ENCODE data around the gene LDB2. TPM values are rescaled to one million over a fixed set of nuclear protein-coding genes. Genes with fewer than 3 reads are reported as not detected.
"Not testable (repeated sequence)": the region's sequence is repeated elsewhere in the genome, so short reads cannot be mapped to it uniquely, and the experiment has no call there.

The LDB2 gene
- total and polyA plus RNA-seq, 11 donors, result 9.5 to 38.7 (median 26.3) TPM

DNA sequence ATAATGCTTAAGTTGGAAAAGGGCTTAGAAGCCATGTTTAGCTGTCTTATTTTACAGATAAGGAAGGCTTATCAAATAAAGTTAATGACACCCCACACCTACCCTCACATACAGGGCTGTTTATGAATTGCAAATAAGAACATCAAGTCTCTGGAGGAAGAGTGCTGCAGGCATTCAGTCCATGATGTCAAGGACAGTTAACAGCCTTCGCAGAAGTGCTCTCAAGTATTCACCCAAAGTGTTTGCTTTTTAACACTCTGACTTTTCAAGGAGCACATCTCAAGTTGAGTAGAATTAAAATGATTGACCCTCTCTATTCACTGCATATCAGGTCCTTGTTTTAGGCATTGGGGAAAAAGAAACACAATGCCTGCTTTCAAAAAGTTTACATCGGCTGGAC is 328.7 kb downstream of the LDB2 start:
- Histone ChIP-seq H3K9me3 (peaks cover 0 to 3% (median 0%) of the 10 kb centered on the region in 12 donors), H3K4me1 (peaks cover 0 to 22% (median 15%) of the 10 kb centered on the region in 12 donors), H3K27me3 (no peaks in the 10 kb centered on the region), H3K36me3 (no peaks in the 10 kb centered on the region), H3K27ac (no peak overlapping the region), H3K4me3 (no peak overlapping the region)
- no peak for ATAC-seq
- no peak for DNase-seq
- TF ChIP-seq POLR2A (IDR thresholded peaks at IDR 0.05), result no peak
- TF ChIP-seq, protein P1, sequence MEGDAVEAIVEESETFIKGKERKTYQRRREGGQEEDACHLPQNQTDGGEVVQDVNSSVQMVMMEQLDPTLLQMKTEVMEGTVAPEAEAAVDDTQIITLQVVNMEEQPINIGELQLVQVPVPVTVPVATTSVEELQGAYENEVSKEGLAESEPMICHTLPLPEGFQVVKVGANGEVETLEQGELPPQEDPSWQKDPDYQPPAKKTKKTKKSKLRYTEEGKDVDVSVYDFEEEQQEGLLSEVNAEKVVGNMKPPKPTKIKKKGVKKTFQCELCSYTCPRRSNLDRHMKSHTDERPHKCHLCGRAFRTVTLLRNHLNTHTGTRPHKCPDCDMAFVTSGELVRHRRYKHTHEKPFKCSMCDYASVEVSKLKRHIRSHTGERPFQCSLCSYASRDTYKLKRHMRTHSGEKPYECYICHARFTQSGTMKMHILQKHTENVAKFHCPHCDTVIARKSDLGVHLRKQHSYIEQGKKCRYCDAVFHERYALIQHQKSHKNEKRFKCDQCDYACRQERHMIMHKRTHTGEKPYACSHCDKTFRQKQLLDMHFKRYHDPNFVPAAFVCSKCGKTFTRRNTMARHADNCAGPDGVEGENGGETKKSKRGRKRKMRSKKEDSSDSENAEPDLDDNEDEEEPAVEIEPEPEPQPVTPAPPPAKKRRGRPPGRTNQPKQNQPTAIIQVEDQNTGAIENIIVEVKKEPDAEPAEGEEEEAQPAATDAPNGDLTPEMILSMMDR (IDR thresholded peaks at IDR 0.05), result no peak
- WGBS, 4 donors, result 87 to 95% (median 92%) methylated on average over 2 of the region's 2 CpGs
- intact Hi-C loops (cut with DNase I), result no loop called here

DNA sequence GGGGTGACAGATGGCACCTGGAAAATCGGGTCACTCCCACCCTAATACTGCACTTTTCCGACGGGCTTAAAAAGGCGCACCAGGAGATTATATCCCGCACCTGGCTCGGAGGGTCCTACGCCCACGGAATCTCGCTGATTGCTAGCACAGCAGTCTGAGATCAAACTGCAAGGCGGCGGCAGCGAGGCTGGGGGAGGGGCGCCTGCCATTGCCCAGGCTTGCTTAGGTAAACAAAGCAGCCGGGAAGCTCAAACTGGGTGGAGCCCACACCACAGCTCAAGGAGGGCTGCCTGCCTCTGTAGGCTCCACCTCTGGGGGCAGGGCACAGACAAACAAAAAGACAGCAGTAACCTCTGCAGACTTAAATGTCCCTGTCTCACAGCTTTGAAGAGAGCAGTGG is 341.1 kb downstream of the LDB2 start:
- H3K36me3 ChIP-seq; DNase-seq; H3K27ac ChIP-seq; H3K4me1 ChIP-seq; H3K27me3 ChIP-seq; H3K9me3 ChIP-seq; H3K4me3 ChIP-seq; ATAC-seq; intact Hi-C loops (cut with DNase I): not testable (repeated sequence)
- 86 to 94% (median 89%) methylated on average over 14 of the region's 14 CpGs for WGBS, 4 donors

GRCh38 chr4:16555156-16555555 is 343.3 kb downstream of the LDB2 start:
- Histone ChIP-seq H3K27me3 (no peaks in the 10 kb centered on the region), H3K4me3 (no peak overlapping the region)

DNA sequence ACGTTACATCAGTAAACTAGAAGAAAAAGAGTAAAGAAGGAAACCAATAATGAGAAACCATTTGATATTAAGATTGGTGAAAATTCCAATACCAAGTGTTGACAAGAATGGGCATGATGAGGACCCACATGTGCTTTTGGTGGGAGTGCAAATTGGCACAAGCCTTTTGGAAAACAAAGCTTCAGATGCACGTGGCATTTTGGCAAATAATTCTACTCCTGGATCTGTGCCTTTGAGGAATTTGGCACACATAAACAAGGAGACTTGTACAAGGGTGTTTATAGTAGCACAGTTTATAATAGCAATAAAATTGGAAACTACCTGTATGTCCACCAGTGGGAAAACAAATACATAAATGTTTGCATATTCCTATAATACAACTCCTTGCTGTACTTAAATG is 347.9 kb downstream of the LDB2 start:
- no peaks in the 10 kb centered on the region for H3K36me3 ChIP-seq
- H3K27ac ChIP-seq, result no peak overlapping the region
- no peak overlapping the region for H3K4me3 ChIP-seq
- intact Hi-C loops (cut with DNase I), result no loop called here
- 63 to 69% (median 67%) methylated on average over 2 of the region's 2 CpGs for WGBS, 4 donors
- H3K9me3 ChIP-seq, result no peaks in the 10 kb centered on the region
- no peak for DNase-seq
- no peak for ATAC-seq
- H3K27me3 ChIP-seq, result no peaks in the 10 kb centered on the region
- H3K4me1 ChIP-seq, result peaks cover 0 to 4% (median 0%) of the 10 kb centered on the region in 12 donors
- TF ChIP-seq, protein P1 (IDR thresholded peaks at IDR 0.05), result no peak
- no peak for TF ChIP-seq POLR2A (IDR thresholded peaks at IDR 0.05)

More at GRCh38 chr4:16555156-16555555, 343.3 kb downstream of the LDB2 start:
- intact Hi-C loops (cut with DNase I), result no loop called here
- ATAC-seq, result no peak
- WGBS, 4 donors, result 84 to 88% (median 86%) methylated on average over 4 of the region's 4 CpGs
- Histone ChIP-seq H3K4me1 (no peaks in the 10 kb centered on the region), H3K9me3 (peaks cover 0 to 8% (median 0%) of the 10 kb centered on the region in 12 donors), H3K27ac (no peak overlapping the region), H3K36me3 (no peaks in the 10 kb centered on the region)
- TF ChIP-seq, protein P1 (IDR thresholded peaks at IDR 0.05), result no peak
- TF ChIP-seq POLR2A (IDR thresholded peaks at IDR 0.05), result no peak
- no peak for DNase-seq

DNA sequence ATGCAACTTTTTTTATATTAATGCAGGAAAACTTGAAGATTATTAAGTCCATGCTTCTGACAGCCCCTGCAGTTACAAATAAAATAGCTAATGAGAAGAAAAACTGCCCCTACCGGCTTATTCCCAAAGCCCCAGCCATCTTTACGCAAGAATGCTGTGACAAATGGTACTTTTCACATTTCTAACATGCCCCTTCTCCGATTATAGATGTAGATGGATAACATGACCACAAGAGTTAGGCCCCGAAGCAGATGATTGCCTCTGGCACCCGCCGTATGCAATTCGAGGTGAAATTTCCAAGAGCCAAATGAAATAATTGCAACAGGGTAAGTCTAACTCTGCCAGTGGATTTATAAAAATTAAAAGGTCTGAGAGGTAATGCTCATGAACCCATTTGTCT is 352.8 kb downstream of the LDB2 start:
- WGBS, 4 donors, result 75 to 84% (median 79%) methylated on average over 7 of the region's 7 CpGs
- DNase-seq (no peak), ATAC-seq (no peak)
- no peak overlapping the region for H3K4me3 ChIP-seq
- H3K27me3 ChIP-seq, result no peaks in the 10 kb centered on the region
- intact Hi-C loops (cut with DNase I), result no loop called here
- no peaks in the 10 kb centered on the region for H3K9me3 ChIP-seq
- TF ChIP-seq POLR2A (IDR thresholded peaks at IDR 0.05), result no peak
- TF ChIP-seq, protein P1 (IDR thresholded peaks at IDR 0.05), result no peak
- H3K4me1 ChIP-seq, result peaks cover 0 to 11% (median 0%) of the 10 kb centered on the region in 12 donors
- H3K27ac ChIP-seq, result no peak overlapping the region
- no peaks in the 10 kb centered on the region for H3K36me3 ChIP-seq

All from heart left ventricle (tissue), 16 donors.